B cell (primary cell): ENCODE measurements around the gene PNKP. TPM values are rescaled to one million over a fixed set of nuclear protein-coding genes. Genes with fewer than 3 reads are reported as not detected.

Experiments
- ATAC-seq: fragments of 200-7000 bp; cut with Tn5 transposase; one replicate; pipeline ENCODE4 v1.10.0; 2021; ENCODE audit warnings: low read depth, mild to moderate bottlenecking, moderate number of reproducible peaks, moderate library complexity
- CTCF ChIA-PET: fragments of 350-600 bp; sonication (Branson Sonifier 250); formaldehyde crosslinking; loops from one replicate; lab custom pipeline; 2021; ENCODE audit warnings: antibody characterized with exemption, inconsistent platforms; lab: Charles Lee
- POLR2A ChIA-PET: fragments of 350-600 bp; sonication (Branson Sonifier 250); formaldehyde crosslinking; loops from one replicate; lab custom pipeline; 2021; ENCODE audit warnings: antibody characterized with exemption; lab: Charles Lee
- DNase-seq: peaks from one replicate; pipeline ENCODE4 v3.0.0; 2013
- H2AFZ ChIP-seq: 2 replicates; pipeline ENCODE4 v1.6.1; 2012; ENCODE audit warnings: mild to moderate bottlenecking, low read depth, low read length; ENCODE audit not compliant: insufficient read depth, poor library complexity, severe bottlenecking
- H3K27ac ChIP-seq, 2 donors: 1 replicate in 1 of 2; 2 replicates in 1 of 2; pipeline ENCODE4 v1.5.1; 2012 to 2013; ENCODE audit warnings: low read length in 2 of 2, mild to moderate bottlenecking in 2 of 2, moderate library complexity in 1 of 2
- H3K27me3 ChIP-seq, 4 experiments: fragments of 200-600 bp in 1 of 4; sonication (generic) in 1 of 4; replicated peaks in 1 of 4; 1 replicate in 2 of 4; 2 replicates in 2 of 4; pipeline versions ENCODE4 v1.6.1 to v1.7.0; 2013 to 2016; ENCODE audit warnings: low read length in 3 of 4, mild to moderate bottlenecking in 2 of 4, mixed read lengths in 1 of 4, moderate library complexity in 1 of 4; ENCODE audit not compliant: insufficient read depth in 4 of 4, control insufficient read depth in 3 of 4; ENCODE audit errors: control extremely low read depth in 1 of 4
- H3K36me3 ChIP-seq, 2 experiments: replicated peaks in 1 of 2; 1 replicate in 1 of 2; 2 replicates in 1 of 2; pipeline versions ENCODE4 v1.6.1 to v1.7.1; 2013; ENCODE audit warnings: low read length in 1 of 2; ENCODE audit not compliant: insufficient read depth in 2 of 2, control insufficient read depth in 1 of 2; ENCODE audit errors: control extremely low read depth in 1 of 2, extremely low read depth in 1 of 2
- H3K4me1 ChIP-seq, 2 donors: fragments of 200-600 bp in 1 of 2; sonication (generic) in 1 of 2; 1 replicate in 1 of 2; 2 replicates in 1 of 2; pipeline versions ENCODE4 v1.5.1 to v1.6.1; 2013 to 2017; ENCODE audit warnings: low read length in 2 of 2; ENCODE audit not compliant: control insufficient read depth in 2 of 2, insufficient read depth in 2 of 2
- H3K4me2 ChIP-seq: replicated peaks from 2 replicates; pipeline ENCODE3; 2012; ENCODE audit warnings: mild to moderate bottlenecking, low read depth, low read length; ENCODE audit not compliant: poor library complexity, severe bottlenecking
- H3K4me3 ChIP-seq, 5 experiments: fragments of 200-600 bp in 1 of 5; sonication (generic) in 1 of 5; 1 replicate in 3 of 5; 2 replicates in 2 of 5; pipeline versions ENCODE4 v1.5.1 to v1.7.0; 2011 to 2016; ENCODE audit warnings: low read length in 4 of 5, mild to moderate bottlenecking in 4 of 5, low read depth in 2 of 5, control low read depth in 1 of 5, moderate library complexity in 1 of 5; ENCODE audit not compliant: insufficient read depth in 1 of 5; ENCODE audit errors: control extremely low read depth in 1 of 5, extremely low read depth in 1 of 5
- H3K79me2 ChIP-seq: fragments of 200-600 bp; sonication (generic); one replicate; pipeline ENCODE4 v1.6.0; 2016; ENCODE audit warnings: low read length; ENCODE audit not compliant: control insufficient read depth, insufficient read depth
- H3K9ac ChIP-seq: fragments of 200-600 bp; sonication (generic); 2 replicates; pipeline ENCODE4 v1.6.1; 2017; ENCODE audit warnings: mild to moderate bottlenecking, low read length, moderate library complexity
- H3K9me3 ChIP-seq, 3 donors: one replicate each; pipeline versions ENCODE4 v1.6.1 to v1.7.1; 2013; ENCODE audit warnings: low read length in 2 of 3; ENCODE audit not compliant: control insufficient read depth in 2 of 3, insufficient read depth in 1 of 3; ENCODE audit errors: control extremely low read depth in 1 of 3
- H4K20me1 ChIP-seq: 2 replicates; pipeline ENCODE4 v1.6.0; 2012; ENCODE audit warnings: mild to moderate bottlenecking, low read length; ENCODE audit not compliant: insufficient read depth, control insufficient read depth, poor library complexity, severe bottlenecking
- H3K27ac Mint-ChIP-seq: one replicate; pipeline ENCODE4 v1.8.0; 2021; ENCODE audit warnings: mixed read lengths
- H3K27me3 Mint-ChIP-seq: one replicate; pipeline ENCODE4 v1.8.0; 2021; ENCODE audit warnings: mixed read lengths
- H3K4me1 Mint-ChIP-seq: one replicate; pipeline ENCODE4 v1.8.0; 2021; ENCODE audit warnings: mixed read lengths
- H3K4me3 Mint-ChIP-seq: one replicate; pipeline ENCODE4 v1.8.0; 2021; ENCODE audit warnings: mixed read lengths
- H3K9me3 Mint-ChIP-seq: one replicate; pipeline ENCODE4 v1.8.0; 2022; ENCODE audit warnings: mixed read lengths; ENCODE audit not compliant: insufficient read depth
- EZH2 ChIP-seq: IDR thresholded peaks from 2 replicates; pipeline ENCODE4 v1.6.1; 2012; ENCODE audit warnings: borderline replicate concordance, low read depth, mild to moderate bottlenecking, moderate library complexity, low read length; ENCODE audit not compliant: insufficient read depth, poor library complexity, severe bottlenecking
- WGBS: methylation state at CpG from one replicate; pipeline ENCODE4 v1.1.5; 2013; ENCODE audit warnings: missing lambda C conversion rate; ENCODE audit not compliant: insufficient coverage; 5-methylcytosine and 5-hydroxymethylcytosine counted together
- intact Hi-C: fragments of 100-400 bp; cut with micrococcal nuclease; formaldehyde crosslinking; loops from one replicate; pipeline ENCODE4 v1.10.0; 2022
- polyA plus RNA-seq: library from polyadenylated mRNA; depleted of rRNA; stranded (reverse); fragments of >200 nt; gene quantifications from 2 replicates; pipeline ENCODE4 v1.2.3, GENCODE V29; 2012
- total RNA-seq, 2 donors: library from RNA; stranded (reverse); fragments of 120-200 nt in 1 of 2; gene quantifications; 1 replicate in 1 of 2; 2 replicates in 1 of 2; pipeline versions ENCODE4 v1.2.3 to v1.2.4, GENCODE V29; 2013 to 2022
- TF ChIP-seq, protein P1 (sequence below): fragments of 200-600 bp; IDR thresholded peaks from one replicate; pipeline ENCODE4 v1.8.0; 2022; ENCODE audit warnings: antibody characterized with exemption, mild to moderate bottlenecking

PNKP gene
- total and polyA plus RNA-seq, 2 donors (not counting 1 experiment from before 2014, with no cell fraction given): 173 to 274 TPM

- peaks cover 20% of the 10 kb centered on the region for H3K4me1 Mint-ChIP-seq
- ChIA-PET CTCF (no interaction called here), POLR2A (interaction anchor here (0.6 kb wide), 3 partner anchors 9 to 539 kb away, joined by 3 to 4 read pairs (median 3); partner anchors contain the start of gene IL4I1)
- no peaks in the 10 kb centered on the region for H3K79me2 ChIP-seq
- DNase-seq: no peak
- no peak for TF ChIP-seq EZH2
- TF ChIP-seq, protein P1, sequence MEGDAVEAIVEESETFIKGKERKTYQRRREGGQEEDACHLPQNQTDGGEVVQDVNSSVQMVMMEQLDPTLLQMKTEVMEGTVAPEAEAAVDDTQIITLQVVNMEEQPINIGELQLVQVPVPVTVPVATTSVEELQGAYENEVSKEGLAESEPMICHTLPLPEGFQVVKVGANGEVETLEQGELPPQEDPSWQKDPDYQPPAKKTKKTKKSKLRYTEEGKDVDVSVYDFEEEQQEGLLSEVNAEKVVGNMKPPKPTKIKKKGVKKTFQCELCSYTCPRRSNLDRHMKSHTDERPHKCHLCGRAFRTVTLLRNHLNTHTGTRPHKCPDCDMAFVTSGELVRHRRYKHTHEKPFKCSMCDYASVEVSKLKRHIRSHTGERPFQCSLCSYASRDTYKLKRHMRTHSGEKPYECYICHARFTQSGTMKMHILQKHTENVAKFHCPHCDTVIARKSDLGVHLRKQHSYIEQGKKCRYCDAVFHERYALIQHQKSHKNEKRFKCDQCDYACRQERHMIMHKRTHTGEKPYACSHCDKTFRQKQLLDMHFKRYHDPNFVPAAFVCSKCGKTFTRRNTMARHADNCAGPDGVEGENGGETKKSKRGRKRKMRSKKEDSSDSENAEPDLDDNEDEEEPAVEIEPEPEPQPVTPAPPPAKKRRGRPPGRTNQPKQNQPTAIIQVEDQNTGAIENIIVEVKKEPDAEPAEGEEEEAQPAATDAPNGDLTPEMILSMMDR: no peak
- H3K4me1 ChIP-seq: peaks cover 3 to 16% of the 10 kb centered on the region in 2 donors
- ATAC-seq: no peak
- H3K27ac ChIP-seq: no peak overlapping the region
- peak overlapping the region; percentile 34 for H3K4me3 Mint-ChIP-seq
- H3K4me2 ChIP-seq: no peak overlapping the region
- no peak overlapping the region for H3K9ac ChIP-seq
- no peak overlapping the region for H2AFZ ChIP-seq
- intact Hi-C loops: no loop called here
- no peaks in the 10 kb centered on the region for H3K27me3 ChIP-seq
- H4K20me1 ChIP-seq: peaks cover 16% of the 10 kb centered on the region
- H3K27me3 Mint-ChIP-seq: no peaks in the 10 kb centered on the region
- H3K27ac Mint-ChIP-seq: no peak overlapping the region
- WGBS: 88% methylated on average over 43 of the region's 54 CpGs
- H3K4me3 ChIP-seq: no peak overlapping the region
- peaks cover 0 to 21% of the 10 kb centered on the region in 2 experiments for H3K36me3 ChIP-seq
- peaks cover 0 to 7% (median 0%) of the 10 kb centered on the region in 3 donors for H3K9me3 ChIP-seq
- no peaks in the 10 kb centered on the region for H3K9me3 Mint-ChIP-seq
Observed at GRCh38 chr19:49887665-49888509, 20.5 kb upstream of the PNKP start.
